Liver (tissue), 9 donors: ENCODE results near the gene RALB. TPM values are rescaled to one million over a fixed set of nuclear protein-coding genes. Genes with fewer than 3 reads are reported as not detected.

ENCODE experiments used
- DNase-seq: peaks from one replicate; pipeline ENCODE4 v3.0.0-alpha.2; 2017; ENCODE audit warnings: low spot score
- H3K27ac ChIP-seq, 2 donors: one replicate each; pipeline ENCODE4 v1.7.0; 2013; ENCODE audit warnings: inconsistent platforms in 2 of 2, low read length in 2 of 2, control low read depth in 1 of 2, low read depth in 1 of 2, mild to moderate bottlenecking in 1 of 2
- H3K27me3 ChIP-seq, 4 donors: one replicate each; pipeline versions ENCODE4 v1.6.1 to v1.7.0; 2013; ENCODE audit warnings: low read length in 3 of 4, inconsistent platforms in 1 of 4, mild to moderate bottlenecking in 1 of 4, moderate library complexity in 1 of 4; ENCODE audit not compliant: control insufficient read depth in 4 of 4, insufficient read depth in 4 of 4
- H3K36me3 ChIP-seq, 4 donors: one replicate each; pipeline versions ENCODE4 v1.6.1 to v1.7.0; 2013; ENCODE audit warnings: low read length in 3 of 4, mild to moderate bottlenecking in 3 of 4, low read depth in 1 of 4, moderate library complexity in 1 of 4; ENCODE audit not compliant: control insufficient read depth in 4 of 4, insufficient read depth in 3 of 4
- H3K4me1 ChIP-seq, 4 donors: one replicate each; pipeline versions ENCODE4 v1.6.1 to v1.7.0; 2013; ENCODE audit warnings: low read length in 3 of 4, mild to moderate bottlenecking in 3 of 4, moderate library complexity in 1 of 4; ENCODE audit not compliant: control insufficient read depth in 4 of 4, insufficient read depth in 4 of 4
- H3K4me3 ChIP-seq, 3 donors: one replicate each; pipeline versions ENCODE4 v1.6.1 to v1.7.0; 2013; ENCODE audit warnings: low read length in 3 of 3, control low read depth in 1 of 3, low read depth in 1 of 3, mild to moderate bottlenecking in 1 of 3
- H3K9ac ChIP-seq, 2 donors: one replicate each; pipeline ENCODE4 v1.7.0; 2013; ENCODE audit warnings: low read length in 2 of 2, mild to moderate bottlenecking in 2 of 2, moderate library complexity in 2 of 2, control low read depth in 1 of 2, low read depth in 1 of 2
- H3K9me3 ChIP-seq, 4 donors: one replicate each; pipeline versions ENCODE4 v1.6.1 to v1.7.0; 2013; ENCODE audit warnings: low read length in 3 of 4; ENCODE audit not compliant: control insufficient read depth in 4 of 4
- EGR1 ChIP-seq, 2 donors: IDR thresholded peaks; 2 replicates each; pipeline ENCODE4 v1.6.1; 2016 to 2018; ENCODE audit warnings: antibody characterized with exemption in 2 of 2, low read depth in 2 of 2
- FOXA1 ChIP-seq: IDR thresholded peaks from 2 replicates; pipeline ENCODE4 v1.6.1; 2016; ENCODE audit warnings: antibody characterized with exemption
- FOXA2 ChIP-seq: IDR thresholded peaks from 2 replicates; pipeline ENCODE4 v1.6.1; 2016; ENCODE audit warnings: antibody characterized with exemption
- GABPA ChIP-seq, 2 donors: IDR thresholded peaks in 1 of 2; conservative IDR thresholded peaks in 1 of 2; 2 replicates each; pipeline ENCODE4 v1.6.1; 2016; ENCODE audit warnings: antibody characterized with exemption in 2 of 2, mild to moderate bottlenecking in 1 of 2, moderate library complexity in 1 of 2
- HNF4A ChIP-seq, 2 donors: conservative IDR thresholded peaks; 2 replicates each; pipeline ENCODE4 v1.6.1; 2016; ENCODE audit warnings: antibody characterized with exemption in 2 of 2, mild to moderate bottlenecking in 2 of 2
- JUND ChIP-seq, 2 donors: IDR thresholded peaks; 2 replicates each; pipeline ENCODE4 v1.6.1; 2016; ENCODE audit warnings: antibody characterized with exemption in 2 of 2
- NR2F2 ChIP-seq: IDR thresholded peaks from 2 replicates; pipeline ENCODE4 v1.6.1; 2016; ENCODE audit warnings: antibody characterized with exemption
- RAD21 ChIP-seq, 2 donors: IDR thresholded peaks; 2 replicates each; pipeline ENCODE4 v1.6.1; 2016; ENCODE audit warnings: antibody characterized with exemption in 2 of 2, mild to moderate bottlenecking in 2 of 2
- RXRA ChIP-seq, 2 donors: IDR thresholded peaks; 2 replicates each; pipeline ENCODE4 v1.6.1; 2017 to 2018; ENCODE audit warnings: antibody characterized with exemption in 2 of 2, mild to moderate bottlenecking in 1 of 2
- SP1 ChIP-seq: IDR thresholded peaks from 2 replicates; pipeline ENCODE4 v1.6.1; 2018; ENCODE audit warnings: antibody characterized with exemption, mild to moderate bottlenecking
- TAF1 ChIP-seq: conservative IDR thresholded peaks from 2 replicates; pipeline ENCODE4 v1.6.1; 2016; ENCODE audit warnings: antibody characterized with exemption, mild to moderate bottlenecking
- YY1 ChIP-seq: IDR thresholded peaks from 2 replicates; pipeline ENCODE4 v1.6.1; 2016; ENCODE audit warnings: antibody characterized with exemption, mild to moderate bottlenecking
- ZBTB33 ChIP-seq: IDR thresholded peaks from 2 replicates; pipeline ENCODE4 v1.6.1; 2016; ENCODE audit warnings: antibody characterized with exemption
- WGBS: extraction: QIAGEN DNeasy Blood & Tissue Kit; methylation state at CpG from one replicate; pipeline ENCODE4 v1.1.7; 2013; 5-methylcytosine and 5-hydroxymethylcytosine counted together
- polyA plus RNA-seq, 2 donors: library from polyadenylated mRNA; stranded (reverse) in 1 of 2; unstranded in 1 of 2; fragments of 200-250 nt in 1 of 2; fragments of >200 nt in 1 of 2; fragmentation: Nextera tagmentation in 1 of 2; extraction: Ambion mirVana in 1 of 2; gene quantifications; one replicate each; pipeline versions ENCODE4 v1.2.1 to v1.2.3, GENCODE V29; 2013 to 2015
- total RNA-seq, 2 donors: library from RNA; depleted of rRNA; stranded (reverse); fragments of >200 nt; gene quantifications; one replicate each; pipeline ENCODE4 v1.2.3, GENCODE V29; 2014
- TF ChIP-seq, protein P1 (sequence below): IDR thresholded peaks from 2 replicates; pipeline ENCODE4 v1.6.1; 2016; ENCODE audit warnings: antibody characterized with exemption
- TF ChIP-seq, protein P2 (sequence below): IDR thresholded peaks from 2 replicates; pipeline ENCODE4 v1.6.1; 2016; ENCODE audit warnings: antibody characterized with exemption
- TF ChIP-seq, protein P3 (sequence below): fragments of 150-350 bp; IDR thresholded peaks from 2 replicates; pipeline ENCODE4 v1.5.1; 2017; ENCODE audit warnings: improper control_type of control experiment, low read depth, low read length; ENCODE audit not compliant: missing input control
- donor health status: healthy.
- donor health status: healthy.
- donor health status: healthy.
- donor health status: healthy.
- donor health status: healthy.

Gene RALB
- total and polyA plus RNA-seq, 4 donors, result 11.1 to 26.4 (median 20.1) TPM

GRCh38 chr2:120317916-120318315 is 65.3 kb downstream of the RALB start:
- Histone ChIP-seq H3K36me3 (no peaks in the 10 kb centered on the region), H3K9me3 (no peaks in the 10 kb centered on the region), H3K9ac (no peak overlapping the region), H3K27me3 (no peaks in the 10 kb centered on the region), H3K27ac (no peak overlapping the region), H3K4me1 (peaks cover 0 to 14% (median 9%) of the 10 kb centered on the region in 4 donors), H3K4me3 (no peak overlapping the region)
- DNase-seq, result no peak
- WGBS, result 89% methylated on average over 8 of the region's 8 CpGs
- TF ChIP-seq EGR1 (IDR thresholded peaks at IDR 0.05; ENCODE audit: low read depth in 2 of 2), result no peak

- H3K4me3 ChIP-seq, result no peak overlapping the region
- H3K9ac ChIP-seq, result no peak overlapping the region
- H3K27me3 ChIP-seq, result no peaks in the 10 kb centered on the region
- peaks cover 0 to 14% (median 13%) of the 10 kb centered on the region in 4 donors for H3K4me1 ChIP-seq
- H3K27ac ChIP-seq, result no peak overlapping the region
- no peaks in the 10 kb centered on the region for H3K9me3 ChIP-seq
- DNase-seq, result no peak
- no peak for TF ChIP-seq HNF4A (conservative IDR thresholded peaks at IDR 0.05)
- no peak for TF ChIP-seq FOXA1
- TF ChIP-seq NR2F2, result no peak
- TF ChIP-seq YY1, result no peak
- TF ChIP-seq GABPA (IDR thresholded peaks at IDR 0.05 in 1 of 2, conservative IDR thresholded peaks at IDR 0.05 in 1 of 2), result no peak
- TF ChIP-seq RXRA (IDR thresholded peaks at IDR 0.05), result no peak
- TF ChIP-seq, protein P1, sequence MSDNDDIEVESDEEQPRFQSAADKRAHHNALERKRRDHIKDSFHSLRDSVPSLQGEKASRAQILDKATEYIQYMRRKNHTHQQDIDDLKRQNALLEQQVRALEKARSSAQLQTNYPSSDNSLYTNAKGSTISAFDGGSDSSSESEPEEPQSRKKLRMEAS, result no peak
- TF ChIP-seq TAF1, result no peak
- TF ChIP-seq ZBTB33, result no peak
- no peak for TF ChIP-seq SP1
- TF ChIP-seq, protein P2, sequence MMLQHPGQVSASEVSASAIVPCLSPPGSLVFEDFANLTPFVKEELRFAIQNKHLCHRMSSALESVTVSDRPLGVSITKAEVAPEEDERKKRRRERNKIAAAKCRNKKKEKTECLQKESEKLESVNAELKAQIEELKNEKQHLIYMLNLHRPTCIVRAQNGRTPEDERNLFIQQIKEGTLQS, result no peak
- TF ChIP-seq, protein P3, sequence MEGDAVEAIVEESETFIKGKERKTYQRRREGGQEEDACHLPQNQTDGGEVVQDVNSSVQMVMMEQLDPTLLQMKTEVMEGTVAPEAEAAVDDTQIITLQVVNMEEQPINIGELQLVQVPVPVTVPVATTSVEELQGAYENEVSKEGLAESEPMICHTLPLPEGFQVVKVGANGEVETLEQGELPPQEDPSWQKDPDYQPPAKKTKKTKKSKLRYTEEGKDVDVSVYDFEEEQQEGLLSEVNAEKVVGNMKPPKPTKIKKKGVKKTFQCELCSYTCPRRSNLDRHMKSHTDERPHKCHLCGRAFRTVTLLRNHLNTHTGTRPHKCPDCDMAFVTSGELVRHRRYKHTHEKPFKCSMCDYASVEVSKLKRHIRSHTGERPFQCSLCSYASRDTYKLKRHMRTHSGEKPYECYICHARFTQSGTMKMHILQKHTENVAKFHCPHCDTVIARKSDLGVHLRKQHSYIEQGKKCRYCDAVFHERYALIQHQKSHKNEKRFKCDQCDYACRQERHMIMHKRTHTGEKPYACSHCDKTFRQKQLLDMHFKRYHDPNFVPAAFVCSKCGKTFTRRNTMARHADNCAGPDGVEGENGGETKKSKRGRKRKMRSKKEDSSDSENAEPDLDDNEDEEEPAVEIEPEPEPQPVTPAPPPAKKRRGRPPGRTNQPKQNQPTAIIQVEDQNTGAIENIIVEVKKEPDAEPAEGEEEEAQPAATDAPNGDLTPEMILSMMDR, result no peak
- no peak for TF ChIP-seq FOXA2
- WGBS, result 78% methylated on average over 8 of the region's 8 CpGs
- no peaks in the 10 kb centered on the region for H3K36me3 ChIP-seq
Observed at GRCh38 chr2:120318626-120319025, 66.0 kb downstream of the RALB start.

DNA sequence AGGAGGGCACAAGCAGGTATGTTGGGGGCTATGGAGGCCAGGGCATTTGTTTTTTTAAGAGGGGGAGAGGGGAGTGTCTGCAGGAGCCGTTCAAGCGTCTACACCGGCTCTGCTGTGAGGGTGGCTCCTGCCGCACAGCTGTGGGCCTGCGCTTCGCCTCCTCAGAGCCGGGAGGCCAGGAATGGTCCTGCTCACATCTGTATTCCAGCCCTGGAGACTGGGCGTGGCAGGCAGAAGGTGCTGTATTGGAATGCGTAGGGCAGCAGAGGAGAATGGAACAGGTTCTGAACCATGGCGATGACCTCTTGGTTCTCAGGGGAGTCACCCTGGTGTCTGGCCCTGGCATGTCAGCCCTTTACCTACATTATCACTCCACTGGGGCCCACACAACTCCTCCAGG is 66.5 kb downstream of the RALB start:
- no peak for TF ChIP-seq JUND (IDR thresholded peaks at IDR 0.05)
- TF ChIP-seq FOXA1, result no peak
- no peak for TF ChIP-seq TAF1
- TF ChIP-seq ZBTB33, result no peak
- no peak for TF ChIP-seq NR2F2
- TF ChIP-seq SP1, result no peak
- TF ChIP-seq GABPA (IDR thresholded peaks at IDR 0.05 in 1 of 2, conservative IDR thresholded peaks at IDR 0.05 in 1 of 2), result no peak
- TF ChIP-seq, protein P1, result no peak
- no peak for TF ChIP-seq RAD21 (IDR thresholded peaks at IDR 0.05)
- Histone ChIP-seq H3K9me3 (no peaks in the 10 kb centered on the region), H3K27ac (no peak overlapping the region), H3K27me3 (no peaks in the 10 kb centered on the region), H3K36me3 (no peaks in the 10 kb centered on the region), H3K4me3 (no peak overlapping the region), H3K4me1 (peaks cover 0 to 13% (median 12%) of the 10 kb centered on the region in 4 donors), H3K9ac (no peak overlapping the region)
- DNase-seq, result no peak
- 93% methylated on average over 10 of the region's 10 CpGs for WGBS
